Right ventricle myocardium superior (tissue), 1 donor: ENCODE data around the gene OTUD7B. TPM values are rescaled to one million over a fixed set of nuclear protein-coding genes. Genes with fewer than 3 reads are reported as not detected.
A peak's percentile ranks its signal among the peaks of the same experiment; 100 is the strongest.
"Not testable (repeated sequence)": the region's sequence is repeated elsewhere in the genome, so short reads cannot be mapped to it uniquely, and the experiment has no call there.

Experiments
- ATAC-seq: fragments of 200-7000 bp; cut with Tn5 transposase; one replicate; pipeline ENCODE4 v1.9.1; 2020; ENCODE audit warnings: mild to moderate bottlenecking; ENCODE audit not compliant: poor library complexity
- DNase-seq: peaks from one replicate; pipeline ENCODE4 v3.0.0-alpha.2; 2020
- intact Hi-C: fragments of 100-400 bp; cut with DNase I; formaldehyde crosslinking; loops from one replicate; pipeline ENCODE4 v1.11.2; 2022
- total RNA-seq: library from RNA; stranded (reverse); fragmentation: NEBNext Ultra II Directional; extraction: Animal tissue kit (Norgen Biotek cat#: 25700); gene quantifications from one replicate; pipeline ENCODE4 v1.2.1, GENCODE V29; 2021
- donor health status: DM: no; HTN: yes; CAD: no; lungs with severe emphysema.

OTUD7B gene
- total RNA-seq, 1 donor from 2014 or later, result 23.2 TPM

- intact Hi-C loops, result no loop called here
- DNase-seq (no peak), ATAC-seq (no peak)
Observed at GRCh38 chr1:149966405-149966804, 44.1 kb downstream of the OTUD7B start.

DNA sequence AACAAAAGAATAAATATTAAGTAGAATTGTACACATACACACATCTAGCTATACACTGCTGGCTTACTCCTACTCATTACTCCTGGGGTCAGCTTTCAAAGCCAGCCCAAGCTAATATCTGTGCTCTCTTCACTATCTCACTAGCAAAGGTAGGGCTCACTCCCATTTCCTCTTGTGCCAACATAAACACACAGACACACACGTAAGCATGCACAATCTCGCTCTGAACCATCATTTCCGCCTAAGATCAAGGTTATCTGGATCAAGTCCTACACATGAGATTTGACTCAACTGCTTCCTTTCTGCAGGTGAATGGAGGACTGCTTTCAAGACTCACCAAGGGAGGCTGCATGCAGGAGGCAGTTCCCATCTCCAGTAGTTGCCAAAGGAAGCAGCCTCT lies 45.1 kb downstream of the OTUD7B start:
- ATAC-seq (no peak), DNase-seq (no peak)
- intact Hi-C loops, result no loop called here

GRCh38 chr1:149963358-149963757 lies 47.2 kb downstream of the OTUD7B start:
- intact Hi-C loops, result loop anchor here (2.0 to 5.0 kb wide), 2 partner anchors 89 to 204 kb away; no protein-coding TSS in a partner anchor
- no peak for DNase-seq
- ATAC-seq, result peak; percentile 38

GRCh38 chr1:149962736-149963135 lies 47.8 kb downstream of the OTUD7B start:
- ATAC-seq (peak; percentile 15), DNase-seq (no peak)
- intact Hi-C loops, result loop anchor here (2.0 to 5.0 kb wide), 2 partner anchors 90 to 205 kb away; no protein-coding TSS in a partner anchor

DNA sequence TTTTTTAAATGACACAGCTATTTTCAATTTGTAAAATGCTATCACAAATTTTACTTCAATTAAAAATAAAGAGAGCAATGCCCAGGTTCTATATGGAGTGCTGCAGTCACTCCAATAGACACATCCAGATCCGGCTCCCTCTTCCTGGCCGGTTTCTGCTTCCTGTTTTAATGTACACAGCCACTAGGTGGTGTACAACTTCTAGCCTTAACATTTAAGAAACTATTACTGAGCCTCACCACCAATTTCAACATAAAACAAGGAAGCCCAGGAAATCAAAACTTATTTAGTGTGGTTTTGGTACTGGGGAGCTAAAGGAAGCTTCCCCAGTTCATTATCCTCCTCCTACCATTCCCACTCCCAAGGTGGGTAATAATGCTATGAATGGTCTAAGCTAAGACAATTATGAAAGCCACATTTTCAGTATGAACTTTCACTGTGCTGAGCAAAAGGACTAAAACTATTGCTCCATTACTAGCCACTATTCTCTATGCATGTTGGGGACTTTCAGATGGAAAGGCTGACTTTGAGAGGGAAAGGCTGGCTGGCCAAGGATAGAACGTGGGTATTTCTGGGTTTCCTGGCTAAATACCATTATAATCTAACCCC lies 48.4 kb downstream of the OTUD7B start:
- ATAC-seq (peak; percentile 94), DNase-seq (no peak)
- intact Hi-C loops, result loop anchor here (2.0 to 5.0 kb wide), 2 partner anchors 91 to 205 kb away; no protein-coding TSS in a partner anchor

GRCh38 chr1:149957548-149957947 lies 53.0 kb downstream of the OTUD7B start:
- DNase-seq, ATAC-seq, intact Hi-C loops: not testable (repeated sequence)

DNA sequence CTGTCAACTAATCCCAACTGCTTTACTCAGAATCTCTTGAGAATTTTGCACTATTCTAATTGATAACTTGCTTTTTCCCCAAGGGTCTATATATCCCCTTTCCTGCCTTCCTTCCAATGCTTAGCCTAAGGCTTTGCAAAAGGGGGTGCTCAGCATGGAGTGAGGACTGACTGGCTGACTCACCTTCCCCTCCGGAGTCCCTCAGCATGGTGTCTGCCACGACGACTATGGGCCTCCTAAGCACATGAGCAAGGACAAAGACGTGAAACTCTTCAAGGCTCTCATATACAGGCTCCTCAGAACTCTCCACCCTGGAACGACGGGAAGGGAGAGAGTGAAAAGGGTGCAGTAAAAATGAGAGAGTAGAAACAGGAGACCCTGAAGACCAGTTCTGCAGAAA lies 60.6 kb downstream of the OTUD7B start:
- ATAC-seq (no peak), DNase-seq (no peak)
- intact Hi-C loops, result no loop called here

DNA sequence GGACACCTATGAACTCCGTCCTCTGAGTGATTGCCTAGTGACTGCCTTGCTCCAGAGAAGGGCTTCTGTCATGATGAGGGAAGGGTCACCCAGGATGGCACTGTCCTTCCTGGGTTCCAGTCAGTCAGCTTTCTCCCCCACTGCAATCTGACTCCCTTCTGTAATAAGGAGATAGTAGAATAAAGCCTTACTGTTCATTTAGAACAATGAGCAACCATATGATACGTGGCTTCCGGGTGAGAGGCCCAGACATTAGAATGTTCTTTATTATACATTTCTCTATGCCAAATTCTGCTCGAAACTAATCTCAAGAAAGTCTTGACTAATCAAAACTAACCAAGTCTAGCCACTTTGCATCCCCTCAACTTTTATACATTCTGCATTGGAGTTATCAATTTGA lies 65.3 kb downstream of the OTUD7B start:
- DNase-seq (no peak), ATAC-seq (no peak)
- intact Hi-C loops, result no loop called here

DNA sequence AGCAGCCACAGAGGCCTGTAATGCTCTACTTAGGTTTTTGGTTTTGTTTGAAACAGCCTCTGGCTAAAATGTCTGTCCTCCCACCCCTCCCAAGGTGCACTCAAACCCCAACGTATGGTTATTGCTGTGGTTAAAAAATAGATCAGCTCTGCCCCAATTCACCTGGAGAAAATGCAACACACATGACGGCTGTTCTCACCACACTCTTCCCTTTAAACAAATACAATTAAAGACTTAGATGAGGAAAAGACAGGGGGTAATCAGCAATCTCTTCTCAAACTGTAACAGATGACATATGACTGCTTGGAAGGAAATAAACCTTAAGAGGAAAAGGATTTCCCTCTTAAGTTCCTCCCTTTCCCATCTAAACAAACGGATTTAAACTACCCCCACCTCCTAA lies 67.6 kb downstream of the OTUD7B start:
- ATAC-seq (no peak), DNase-seq (no peak)
- intact Hi-C loops, result no loop called here

DNA sequence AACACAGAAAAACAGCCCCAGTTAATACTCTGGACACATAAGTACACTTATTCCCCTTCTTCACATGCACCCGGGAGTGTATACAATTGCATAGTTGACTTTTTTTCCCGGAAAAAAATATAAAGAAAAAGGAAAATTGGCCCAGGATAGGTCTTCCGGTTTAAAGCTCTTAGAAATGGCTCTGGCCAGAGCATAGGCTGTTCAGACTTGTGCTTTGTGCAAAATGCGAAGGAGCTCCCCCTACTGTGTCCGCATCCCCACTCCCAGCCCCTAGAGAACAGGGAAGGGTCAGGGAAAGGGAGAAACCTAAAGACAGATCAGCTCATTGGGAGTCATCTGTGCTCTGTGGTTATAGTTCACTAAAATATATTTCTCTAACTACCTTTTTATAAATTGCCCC lies 68.3 kb downstream of the OTUD7B start:
- intact Hi-C loops, result no loop called here
- ATAC-seq (peak; percentile 49), DNase-seq (no peak)

DNA sequence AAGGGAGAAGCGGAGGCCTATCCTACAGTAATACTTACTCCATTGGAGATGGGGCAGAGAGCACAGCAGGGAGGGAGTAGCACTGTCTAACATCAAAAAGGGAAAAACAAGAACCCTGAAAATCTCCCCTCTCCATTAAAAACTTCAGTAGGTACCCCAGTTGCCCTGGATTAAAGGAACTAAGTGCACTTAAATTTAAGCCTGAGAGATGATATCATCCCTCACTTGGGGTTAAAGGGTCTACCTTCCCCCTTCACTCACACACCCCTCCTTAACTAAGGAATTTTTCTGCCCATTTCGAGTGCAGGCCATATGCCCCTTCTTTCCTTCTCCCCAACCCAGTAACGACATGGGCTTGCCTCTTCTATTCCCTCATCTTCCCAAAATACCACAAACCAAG lies 70.1 kb downstream of the OTUD7B start:
- no peak for ATAC-seq
- intact Hi-C loops, result no loop called here
- no peak for DNase-seq

DNA sequence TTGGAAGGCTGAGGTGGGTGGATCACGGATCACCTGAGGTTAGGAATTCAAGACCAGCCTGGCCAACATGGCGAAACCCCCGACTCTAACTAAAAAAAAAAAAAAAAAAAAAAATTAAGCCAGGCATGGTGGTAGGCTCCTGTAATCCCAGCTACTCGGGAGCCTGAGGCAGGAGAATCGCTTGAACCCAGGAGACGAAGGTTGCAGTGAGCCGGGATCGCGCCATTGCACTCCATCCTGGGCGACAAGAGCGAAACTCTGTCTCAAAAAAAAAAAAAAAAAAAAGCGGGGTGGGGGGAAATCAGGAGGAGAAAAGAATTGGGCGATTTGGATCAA lies 71.9 kb downstream of the OTUD7B start:
- intact Hi-C loops, DNase-seq: not testable (repeated sequence)
- peak; percentile 5 for ATAC-seq

DNA sequence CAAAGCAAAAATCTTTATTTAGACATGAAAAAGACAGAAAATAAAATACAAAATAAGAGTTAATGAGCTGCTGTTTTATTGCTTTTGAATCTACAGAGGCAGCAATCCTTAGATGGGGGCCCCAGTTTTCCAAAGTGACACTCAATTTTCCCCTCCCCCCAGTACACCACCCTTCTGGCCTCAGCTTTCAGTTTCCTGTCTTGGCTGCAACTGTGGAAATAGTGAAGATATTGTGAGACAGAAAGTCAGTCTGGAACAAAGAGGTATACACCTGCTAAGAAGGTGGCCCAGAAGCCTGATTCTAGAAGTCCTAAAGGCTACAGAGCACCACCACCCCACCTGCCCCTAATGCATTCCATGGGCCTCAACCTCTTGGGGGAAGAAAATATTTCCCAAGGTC lies 72.8 kb downstream of the OTUD7B start:
- ATAC-seq (no peak), DNase-seq (no peak)
- intact Hi-C loops, result no loop called here

DNA sequence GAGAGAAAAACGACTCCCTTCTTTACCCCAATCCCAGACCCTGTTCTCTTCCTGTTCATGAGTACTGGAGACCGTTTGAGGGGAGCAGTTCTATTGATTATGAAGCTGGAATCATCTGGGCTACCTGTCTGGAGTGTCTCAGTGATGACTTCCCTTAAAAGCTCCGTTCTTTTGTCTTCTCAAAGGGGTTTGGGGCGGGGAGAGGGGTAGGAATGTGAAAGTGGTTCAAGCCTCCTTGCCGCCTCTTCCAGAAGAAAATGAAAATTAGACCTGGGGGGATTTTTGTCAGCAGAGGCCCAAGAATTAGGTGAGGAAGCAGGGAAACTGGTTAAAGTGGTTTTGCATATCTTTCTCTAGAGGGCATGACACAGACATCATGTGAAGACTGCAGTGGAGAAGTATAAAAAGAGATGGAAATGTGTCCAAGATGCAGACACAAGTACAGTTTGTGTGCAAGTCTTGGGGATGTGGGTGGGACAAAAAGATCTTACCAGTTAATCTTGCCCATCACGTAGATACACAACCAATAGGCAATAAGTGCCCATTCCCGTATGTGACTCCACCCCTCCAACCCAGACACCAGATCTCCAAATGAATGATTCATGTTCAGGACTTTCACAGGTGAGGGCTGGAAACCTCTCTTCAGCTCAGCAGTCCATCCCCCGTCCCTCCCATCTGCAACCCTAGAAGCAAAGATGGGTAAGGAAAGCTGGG lies 73.4 kb downstream of the OTUD7B start:
- DNase-seq (no peak), ATAC-seq (no peak)
- intact Hi-C loops, result no loop called here

- intact Hi-C loops, result no loop called here
- ATAC-seq (peak; percentile 35), DNase-seq (no peak)
Observed at GRCh38 chr1:149936170-149936991, 74.1 kb downstream of the OTUD7B start, which contains the start of gene MTMR11. Gene MTMR11 (minus strand): TSS chr1:149936879. CDS start chr1:149936647, 232 bp downstream.

- intact Hi-C loops, result no loop called here
- DNase-seq, result no peak
- ATAC-seq, result no peak
Observed at GRCh38 chr1:149934356-149934755, 76.2 kb downstream of the OTUD7B start.

- ATAC-seq (no peak), DNase-seq (no peak)
- intact Hi-C loops, result no loop called here
Observed at GRCh38 chr1:149933208-149933607, 77.3 kb downstream of the OTUD7B start.

- no peak for ATAC-seq
- intact Hi-C loops, result no loop called here
- DNase-seq, result no peak
Observed at GRCh38 chr1:149932474-149932873, 78.1 kb downstream of the OTUD7B start.

- DNase-seq (no peak), ATAC-seq (no peak)
- intact Hi-C loops, result no loop called here
Observed at GRCh38 chr1:149931212-149931790, 79.2 kb downstream of the OTUD7B start.
